ENCODE measurements around the gene TBC1D22A.

- TF ChIP-seq, protein P1, sequence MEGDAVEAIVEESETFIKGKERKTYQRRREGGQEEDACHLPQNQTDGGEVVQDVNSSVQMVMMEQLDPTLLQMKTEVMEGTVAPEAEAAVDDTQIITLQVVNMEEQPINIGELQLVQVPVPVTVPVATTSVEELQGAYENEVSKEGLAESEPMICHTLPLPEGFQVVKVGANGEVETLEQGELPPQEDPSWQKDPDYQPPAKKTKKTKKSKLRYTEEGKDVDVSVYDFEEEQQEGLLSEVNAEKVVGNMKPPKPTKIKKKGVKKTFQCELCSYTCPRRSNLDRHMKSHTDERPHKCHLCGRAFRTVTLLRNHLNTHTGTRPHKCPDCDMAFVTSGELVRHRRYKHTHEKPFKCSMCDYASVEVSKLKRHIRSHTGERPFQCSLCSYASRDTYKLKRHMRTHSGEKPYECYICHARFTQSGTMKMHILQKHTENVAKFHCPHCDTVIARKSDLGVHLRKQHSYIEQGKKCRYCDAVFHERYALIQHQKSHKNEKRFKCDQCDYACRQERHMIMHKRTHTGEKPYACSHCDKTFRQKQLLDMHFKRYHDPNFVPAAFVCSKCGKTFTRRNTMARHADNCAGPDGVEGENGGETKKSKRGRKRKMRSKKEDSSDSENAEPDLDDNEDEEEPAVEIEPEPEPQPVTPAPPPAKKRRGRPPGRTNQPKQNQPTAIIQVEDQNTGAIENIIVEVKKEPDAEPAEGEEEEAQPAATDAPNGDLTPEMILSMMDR (IDR thresholded peaks at IDR 0.05; ENCODE audit: low read depth, low read length, missing input control): no peak
- TF ChIP-seq RAD21 (IDR thresholded peaks at IDR 0.05) (no peak), MAX (IDR thresholded peaks at IDR 0.05) (no peak), REST (IDR thresholded peaks at IDR 0.05) (no peak), SP1 (IDR thresholded peaks at IDR 0.05) (no peak), TAF1 (conservative IDR thresholded peaks at IDR 0.05) (no peak), NR2F2 (IDR thresholded peaks at IDR 0.05) (no peak)
These were observed 62.6 kb downstream of the TBC1D22A start for GRCh38 chr22:46824980-46825544.
